ENCODE results near the gene C2CD4B. TPM values are rescaled to one million over a fixed set of nuclear protein-coding genes. Genes with fewer than 3 reads are reported as not detected.

The C2CD4B gene
- total and polyA plus RNA-seq, 10 of the 15 experiments (the other 5 are each of a cell fraction or from before 2014, with no cell fraction given): not detected

DNA sequence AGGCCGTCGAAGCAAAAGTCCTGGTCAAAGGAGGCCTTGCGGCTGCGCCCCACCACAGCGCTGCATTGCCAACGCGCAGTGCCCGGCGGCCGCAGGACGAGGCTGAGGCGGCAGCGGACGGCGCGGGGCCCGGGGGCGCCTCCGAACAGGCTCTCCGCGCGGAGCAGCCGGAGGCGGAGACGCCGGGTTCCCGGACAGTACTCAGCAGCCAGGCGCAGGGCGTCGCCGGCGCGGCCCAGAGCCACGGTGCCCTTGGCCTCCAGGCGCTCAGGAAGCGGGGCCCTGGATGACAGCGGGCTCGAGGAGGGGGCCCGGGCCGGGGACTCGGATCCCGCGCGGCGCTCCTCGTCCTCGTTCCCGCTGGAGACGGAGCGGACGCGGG lies 1.1 kb downstream of the C2CD4B start:
- H2AFZ ChIP-seq (ENCODE audit: control insufficient read depth, low read depth, low read length): no peak overlapping the region
- RAD21 ChIA-PET (ENCODE audit: unreplicated experiment): no interaction called here
- in situ Hi-C loops (cut with MboI) (no loop called here), intact Hi-C loops (cut with micrococcal nuclease; ENCODE audit: unreplicated experiment) (no loop called here)
- BruUV-seq (replicated peaks): no TSS peak
- no peak overlapping the region for H3K4me3 ChIP-seq
- FAIRE-seq: no peak
- SMC1A ChIA-PET (ENCODE audit: uncharacterized antibody, unreplicated experiment): no interaction called here
- ATAC-seq: no peak
- TF ChIP-seq PAX5 (IDR thresholded peaks at IDR 0.05; ENCODE audit: borderline replicate concordance, low read depth, low read length) (no peak), ZNF207 (IDR thresholded peaks at IDR 0.05; ENCODE audit: borderline replicate concordance) (no peak), SPI1 (IDR thresholded peaks at IDR 0.05; ENCODE audit: borderline replicate concordance, insufficient read depth, low read depth, low read length) (no peak), NR2C2 (IDR thresholded peaks at IDR 0.05; ENCODE audit: borderline replicate concordance, control insufficient read depth, insufficient read length, low read depth) (no peak), EP300 (IDR thresholded peaks at IDR 0.05; ENCODE audit: borderline replicate concordance in 1 of 2, control insufficient read depth in 1 of 2, low read depth in 2 of 2, low read length in 2 of 2) (no peak), MXI1 (IDR thresholded peaks at IDR 0.05; ENCODE audit: low read depth, low read length) (no peak), CHD4 (IDR thresholded peaks at IDR 0.05) (no peak), SMARCA5 (IDR thresholded peaks at IDR 0.05) (no peak), SRF (IDR thresholded peaks at IDR 0.05; ENCODE audit: low read depth in 2 of 2, low read length in 2 of 2) (no peak), POLR2A (IDR thresholded peaks at IDR 0.05; ENCODE audit: low read depth, low read length) (no peak)
- TF ChIP-seq, protein P1, sequence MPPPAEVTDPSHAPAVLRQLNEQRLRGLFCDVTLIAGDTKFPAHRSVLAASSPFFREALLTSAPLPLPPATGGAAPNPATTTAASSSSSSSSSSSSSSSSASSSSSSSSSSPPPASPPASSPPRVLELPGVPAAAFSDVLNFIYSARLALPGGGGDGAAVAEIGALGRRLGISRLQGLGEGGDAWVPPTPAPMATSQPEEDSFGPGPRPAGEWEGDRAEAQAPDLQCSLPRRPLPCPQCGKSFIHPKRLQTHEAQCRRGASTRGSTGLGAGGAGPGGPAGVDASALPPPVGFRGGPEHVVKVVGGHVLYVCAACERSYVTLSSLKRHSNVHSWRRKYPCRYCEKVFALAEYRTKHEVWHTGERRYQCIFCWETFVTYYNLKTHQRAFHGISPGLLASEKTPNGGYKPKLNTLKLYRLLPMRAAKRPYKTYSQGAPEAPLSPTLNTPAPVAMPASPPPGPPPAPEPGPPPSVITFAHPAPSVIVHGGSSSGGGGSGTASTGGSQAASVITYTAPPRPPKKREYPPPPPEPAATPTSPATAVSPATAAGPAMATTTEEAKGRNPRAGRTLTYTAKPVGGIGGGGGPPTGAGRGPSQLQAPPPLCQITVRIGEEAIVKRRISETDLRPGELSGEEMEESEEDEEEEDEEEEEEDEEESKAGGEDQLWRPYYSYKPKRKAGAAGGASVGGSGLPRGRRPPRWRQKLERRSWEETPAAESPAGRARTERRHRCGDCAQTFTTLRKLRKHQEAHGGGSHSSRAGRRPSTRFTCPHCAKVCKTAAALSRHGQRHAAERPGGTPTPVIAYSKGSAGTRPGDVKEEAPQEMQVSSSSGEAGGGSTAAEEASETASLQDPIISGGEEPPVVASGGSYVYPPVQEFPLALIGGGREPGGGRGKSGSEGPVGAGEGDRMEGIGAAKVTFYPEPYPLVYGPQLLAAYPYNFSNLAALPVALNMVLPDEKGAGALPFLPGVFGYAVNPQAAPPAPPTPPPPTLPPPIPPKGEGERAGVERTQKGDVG (CRISPR knock-in tag; IDR thresholded peaks at IDR 0.05): no peak
- no peaks in the 10 kb centered on the region for H3K36me3 ChIP-seq (ENCODE audit: control insufficient read depth in 2 of 2, insufficient read depth in 2 of 2, low read length in 1 of 2)
- DNase-seq (ENCODE audit: low read depth, low spot score): no peak
- no peaks in the 10 kb centered on the region for H3K9me3 ChIP-seq (replicated peaks; ENCODE audit: control insufficient read depth, insufficient read depth, low read length)
- no peak overlapping the region for H3K27ac ChIP-seq (ENCODE audit: control insufficient read depth, insufficient read depth)
- H3K27me3 ChIP-seq (replicated peaks in 1 of 2; ENCODE audit: control insufficient read depth in 2 of 2, insufficient read depth in 2 of 2, low read length in 1 of 2): peaks cover 0 to 11% of the 10 kb centered on the region in 2 experiments; a peak in 3 of 4 replicates
- H3K4me1 ChIP-seq (ENCODE audit: control insufficient read depth, insufficient read depth, low read length): no peaks in the 10 kb centered on the region
- POLR2A ChIA-PET: no interaction called here
- CTCF ChIA-PET: no interaction called here
- H4K20me1 ChIP-seq (ENCODE audit: control insufficient read depth, insufficient read depth): no peaks in the 10 kb centered on the region
- no peak overlapping the region for H3K4me2 ChIP-seq (ENCODE audit: control insufficient read depth, insufficient read depth)
- WGBS (ENCODE audit: insufficient coverage, insufficient replicate concordance, low lambda C conversion rate, missing lambda C conversion rate): 16% methylated on average over 34 of the region's 52 CpGs
- no peak overlapping the region for H3K9ac ChIP-seq (ENCODE audit: control insufficient read depth, insufficient read depth, low read length)
- no peaks in the 10 kb centered on the region for H3K79me2 ChIP-seq (ENCODE audit: control insufficient read depth, insufficient read depth, low read length)
